Renal pelvis (tissue), 4 donors: ENCODE measurements around the gene POLD1. TPM values are rescaled to one million over a fixed set of nuclear protein-coding genes. Genes with fewer than 3 reads are reported as not detected.
A peak's percentile ranks its signal among the peaks of the same experiment; 100 is the strongest.
"Not testable (repeated sequence)": the region's sequence is repeated elsewhere in the genome, so short reads cannot be mapped to it uniquely, and the experiment has no call there.

ENCODE experiments used
- DNase-seq: peaks from one replicate; pipeline ENCODE4 v3.0.0-alpha.2; 2013
- polyA plus RNA-seq, 3 donors: library from polyadenylated mRNA; unstranded; fragments of 120-200 nt; gene quantifications; one replicate each; pipeline ENCODE4 v1.2.1, GENCODE V29; 2013; ENCODE audit not compliant: insufficient read length in 3 of 3

POLD1 gene
- polyA plus RNA-seq, 3 donors = 28.6 to 40.0 (median 37.3) TPM

DNA sequence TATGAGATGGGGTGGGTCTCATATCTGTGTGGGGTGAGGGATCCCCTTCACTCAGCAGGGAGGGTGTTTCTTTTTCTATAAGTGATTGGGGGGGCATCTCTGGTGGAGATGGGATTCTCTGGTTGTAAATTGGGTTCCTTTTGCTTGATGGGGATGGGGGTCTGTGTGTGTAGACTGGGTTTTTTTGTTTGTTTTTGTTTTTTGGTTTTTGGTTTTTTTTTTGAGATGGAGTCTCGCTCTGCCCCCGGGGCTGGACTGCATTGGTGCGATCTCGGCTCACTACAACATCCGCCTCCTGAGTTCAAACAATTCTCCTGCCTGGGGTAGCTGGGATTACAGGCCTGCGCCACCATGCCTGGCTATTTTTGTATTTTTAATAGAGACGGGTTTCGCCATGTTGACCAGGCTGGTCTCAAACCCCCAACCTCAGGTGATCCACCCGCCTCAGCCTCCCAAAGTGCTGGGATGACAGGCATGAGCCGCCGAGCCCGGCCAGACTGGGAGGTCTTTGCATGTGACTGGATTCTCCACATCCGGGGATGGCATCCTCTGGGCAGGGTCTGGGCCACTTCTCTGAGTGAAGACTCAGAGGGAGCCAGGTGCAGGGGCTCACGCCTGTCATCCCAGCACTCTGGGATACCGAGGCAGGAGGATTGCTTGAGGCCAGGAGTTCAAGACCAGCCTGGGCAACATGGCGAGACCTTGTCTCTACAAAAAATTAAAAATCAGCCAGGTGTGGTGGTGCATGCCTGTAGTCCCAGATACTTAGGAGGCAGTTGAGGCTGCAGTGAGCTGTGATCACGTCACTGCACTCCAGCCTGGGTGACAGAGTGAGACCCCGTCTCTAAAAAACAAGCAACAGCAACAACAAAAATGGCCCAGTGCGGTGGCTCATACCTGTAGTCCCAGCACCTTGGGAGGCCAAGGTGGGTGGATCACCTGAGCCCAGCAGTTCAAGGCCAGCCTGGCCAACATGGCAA lies 49.3 kb downstream of the POLD1 start:
- DNase-seq = no peak

DNA sequence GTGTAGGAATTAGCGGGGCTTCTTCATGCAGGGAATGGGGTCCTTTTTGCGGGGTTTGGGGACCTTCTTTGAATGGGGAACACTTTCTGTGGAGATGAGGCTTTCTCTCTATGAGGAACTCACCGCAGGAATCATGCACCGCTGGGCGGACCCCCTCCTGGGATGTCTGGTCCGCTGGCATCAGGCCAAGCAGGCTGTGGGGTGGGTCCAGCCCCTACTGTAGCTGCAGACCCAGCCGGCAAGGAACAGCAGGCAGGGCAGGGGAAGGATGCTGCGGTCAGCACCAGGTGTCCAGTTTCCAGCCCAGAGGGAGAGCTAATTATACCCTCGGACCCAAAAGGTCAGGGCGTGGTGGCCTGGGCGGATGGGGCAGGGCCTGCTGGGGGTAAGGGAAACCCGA lies 50.4 kb downstream of the POLD1 start:
- DNase-seq = no peak

DNA sequence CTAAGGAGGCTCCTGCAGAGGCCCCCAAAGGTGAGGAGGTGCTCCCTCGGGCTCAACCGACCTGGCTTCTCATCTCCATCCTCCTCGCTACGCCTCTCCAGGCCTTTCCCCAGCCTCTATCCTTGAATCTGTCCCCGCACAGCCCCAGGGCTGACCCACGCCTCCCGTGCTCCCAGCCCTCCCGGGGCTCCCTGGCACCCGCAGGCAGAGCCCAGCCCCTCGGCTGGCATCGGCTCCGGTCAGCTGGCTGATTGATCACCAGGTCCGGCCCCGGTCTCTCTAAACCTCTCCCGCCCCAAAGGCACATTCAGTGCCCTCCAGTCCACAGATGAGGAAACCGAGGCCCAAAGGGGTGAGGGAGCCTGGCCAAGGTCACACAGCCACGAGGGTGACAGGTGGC lies 51.1 kb downstream of the POLD1 start:
- no peak for DNase-seq

DNA sequence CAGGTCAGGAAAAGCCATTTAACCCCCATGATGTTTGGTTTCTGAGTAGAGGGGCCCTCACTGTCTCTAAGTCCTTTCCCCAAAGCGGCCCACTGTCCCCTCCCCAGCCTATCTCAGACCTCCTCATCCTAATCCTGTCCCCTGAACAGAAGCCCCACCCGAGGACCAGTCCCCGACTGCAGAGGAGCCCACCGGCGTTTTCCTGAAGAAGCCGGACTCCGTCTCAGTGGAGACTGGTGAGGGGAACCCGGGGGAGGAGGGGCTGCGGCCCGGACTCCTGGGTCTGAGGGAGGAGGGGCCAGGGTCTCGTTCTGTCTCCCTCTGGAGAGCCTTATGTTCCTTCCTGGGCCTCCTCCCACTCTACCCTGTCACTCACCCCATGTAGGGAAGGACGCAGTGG lies 51.5 kb downstream of the POLD1 start:
- DNase-seq = no peak

DNA sequence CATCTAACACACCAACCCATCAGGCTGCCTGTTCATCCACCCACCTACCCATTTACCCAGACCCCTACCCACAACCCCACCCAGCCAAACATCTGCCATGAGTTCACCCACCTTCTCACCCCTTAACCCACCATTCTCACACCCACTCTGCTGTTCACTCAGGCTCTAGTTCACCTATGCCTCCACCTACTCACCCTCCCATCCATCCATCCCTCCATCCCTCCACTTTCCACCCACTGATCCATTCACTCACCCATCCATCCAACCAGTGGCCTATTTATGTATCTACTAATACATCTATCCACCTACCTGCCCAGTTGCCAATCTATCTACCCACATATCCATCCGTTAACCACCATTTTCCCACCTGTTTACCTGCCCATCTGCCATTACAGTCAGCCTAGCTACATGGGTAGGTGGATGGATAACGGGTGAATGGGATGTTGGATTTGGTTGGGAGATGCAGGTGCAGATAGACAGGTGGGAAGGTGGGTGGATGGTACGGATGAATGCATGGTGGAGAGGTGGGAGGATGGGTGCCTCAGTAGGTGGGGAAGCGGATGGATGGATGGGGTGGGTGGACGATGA lies 53.8 kb downstream of the POLD1 start:
- DNase-seq = no peak

DNA sequence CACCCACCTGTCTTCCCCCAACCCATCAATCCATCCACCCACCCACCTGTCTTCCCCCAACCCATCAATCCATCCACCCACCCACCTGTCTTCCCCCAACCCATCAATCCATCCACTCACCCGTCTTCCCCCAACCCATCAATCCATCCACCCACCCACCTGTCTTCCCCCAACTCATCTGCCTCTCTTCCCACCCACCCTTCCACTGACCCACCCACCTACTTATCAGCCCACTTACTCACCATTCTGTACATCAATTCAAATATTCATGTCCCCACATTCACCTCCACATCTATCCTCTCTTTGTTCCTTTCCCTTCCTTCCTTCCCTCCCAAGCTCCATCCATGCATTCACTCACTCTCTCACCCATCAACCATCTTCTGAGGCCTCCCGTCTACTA lies 55.0 kb downstream of the POLD1 start:
- DNase-seq = not testable (repeated sequence)

DNA sequence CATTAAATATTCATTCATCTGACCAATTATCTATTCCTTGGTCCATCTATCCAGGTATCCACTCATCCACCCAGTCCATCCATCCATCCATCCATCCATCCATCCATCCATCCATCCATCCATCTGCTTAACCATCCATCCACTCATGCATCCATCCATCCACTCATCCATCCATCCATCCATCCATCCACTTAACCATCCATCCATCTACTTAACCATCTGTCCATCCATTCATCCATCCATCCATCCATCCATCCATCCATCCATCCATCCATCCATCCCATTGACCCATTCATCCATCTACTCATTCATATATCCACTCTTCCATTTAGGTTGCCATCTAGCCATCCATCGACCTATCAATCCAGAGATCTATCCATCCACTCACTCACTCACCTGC lies 59.9 kb downstream of the POLD1 start:
- DNase-seq = no peak

DNA sequence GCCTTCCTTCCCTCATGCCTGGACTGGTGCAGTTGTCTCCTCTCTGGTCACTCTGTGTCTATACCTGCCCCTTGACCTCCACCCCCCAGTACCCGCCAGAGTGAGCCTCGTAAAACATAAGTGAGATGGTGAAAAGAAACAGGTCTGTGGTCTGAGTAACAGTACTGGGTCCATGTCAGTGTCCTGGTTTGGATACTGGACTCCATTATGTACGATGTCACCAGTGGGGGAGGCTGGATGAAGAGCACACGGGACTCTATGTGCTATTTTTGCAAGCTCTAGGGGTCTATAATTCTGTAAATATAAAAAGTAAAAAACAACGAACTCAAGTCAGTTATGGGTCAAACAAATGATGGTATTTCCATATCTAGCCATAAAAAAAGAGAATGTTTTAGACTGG lies 62.9 kb downstream of the POLD1 start:
- DNase-seq = no peak

DNA sequence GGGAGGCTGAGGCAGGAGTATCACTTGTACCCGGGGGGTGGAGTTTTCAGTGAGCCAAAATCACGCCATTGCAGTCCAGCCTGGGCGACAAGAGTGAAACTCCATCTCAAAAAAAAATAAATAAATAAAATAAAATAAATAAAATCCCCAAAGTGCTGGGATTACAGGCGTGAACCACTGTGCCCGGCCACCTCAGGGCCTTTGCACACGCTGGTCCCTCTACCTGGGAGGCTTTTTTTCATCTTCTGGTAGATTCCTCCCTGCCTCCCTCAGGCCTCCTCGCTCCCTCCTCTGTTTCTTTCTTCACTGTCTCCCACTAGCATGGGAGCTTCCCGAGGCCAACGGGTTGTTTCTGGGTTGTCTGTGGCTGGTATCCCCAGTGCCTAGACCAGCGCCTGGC lies 63.6 kb downstream of the POLD1 start:
- DNase-seq = no peak

DNA sequence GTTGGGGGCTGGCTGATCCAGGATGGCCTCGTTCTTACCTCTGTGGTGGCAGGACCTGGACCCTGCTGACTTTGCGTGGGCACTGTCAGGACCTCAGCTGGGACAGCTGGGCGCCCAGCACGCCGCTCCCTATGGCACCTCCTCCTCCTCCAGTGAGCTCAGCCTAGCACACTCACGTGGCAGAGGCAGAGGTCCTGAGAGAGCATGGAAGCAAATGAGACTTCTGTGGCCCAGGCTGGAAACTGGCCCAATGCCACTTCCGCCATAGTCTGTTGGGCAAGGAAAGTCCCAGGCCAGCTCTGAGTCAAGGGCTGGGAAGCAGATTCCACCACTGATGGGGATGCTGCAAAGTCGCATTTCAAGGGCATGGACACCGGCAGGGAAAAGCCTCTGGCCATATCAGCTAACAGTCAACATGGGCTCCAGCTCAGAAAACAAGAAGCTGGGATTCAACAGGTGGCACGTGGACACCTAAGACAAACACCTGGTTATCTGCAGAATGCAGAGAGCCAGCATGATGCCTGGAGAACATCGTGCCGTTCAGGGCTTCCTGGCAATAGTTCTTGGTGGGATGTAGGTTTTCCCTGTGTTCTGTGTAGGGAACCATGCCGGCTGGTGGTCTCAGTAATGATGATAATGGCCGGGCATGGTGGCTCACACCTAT lies 65.2 kb downstream of the POLD1 start:
- no peak for DNase-seq

DNA sequence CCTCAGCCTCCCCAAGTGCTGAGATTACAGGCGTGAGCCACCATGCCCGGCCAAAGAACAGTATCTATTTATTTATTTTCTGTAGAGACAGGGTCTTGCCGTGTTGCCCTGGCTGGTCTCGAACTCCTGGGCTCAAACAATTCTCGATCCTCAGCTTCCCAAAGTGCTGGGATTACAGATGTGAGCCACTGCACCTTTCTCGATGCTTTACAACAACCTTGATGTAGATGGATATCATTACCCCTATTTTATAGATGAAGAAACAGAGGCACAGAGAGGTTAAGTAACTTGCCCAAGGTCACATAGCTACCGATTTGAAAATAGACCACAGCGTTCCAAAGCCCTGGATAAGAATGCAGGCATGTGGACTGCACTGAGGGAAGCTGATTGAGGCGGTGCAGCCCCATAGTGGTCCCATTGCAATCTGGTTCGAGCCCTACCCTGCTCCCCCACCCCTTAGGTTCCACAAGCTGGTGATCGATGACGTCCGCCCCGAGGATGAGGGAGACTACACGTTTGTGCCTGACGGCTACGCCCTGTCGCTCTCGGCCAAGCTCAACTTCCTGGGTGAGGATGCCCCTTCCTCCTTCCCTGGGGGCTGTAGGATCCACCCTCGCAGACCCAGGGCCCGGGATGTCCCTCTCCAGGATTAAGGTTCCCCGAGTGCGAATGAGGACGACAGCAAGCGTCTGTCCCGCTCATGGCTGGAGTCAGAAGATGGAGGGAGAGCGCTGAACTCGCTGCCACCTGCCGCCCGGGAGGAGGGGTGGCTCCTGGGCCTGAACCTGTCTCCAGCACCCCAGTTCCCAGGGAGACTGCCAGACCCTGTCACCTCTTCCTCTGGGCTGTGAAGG lies 66.4 kb downstream of the POLD1 start:
- DNase-seq = no peak

DNA sequence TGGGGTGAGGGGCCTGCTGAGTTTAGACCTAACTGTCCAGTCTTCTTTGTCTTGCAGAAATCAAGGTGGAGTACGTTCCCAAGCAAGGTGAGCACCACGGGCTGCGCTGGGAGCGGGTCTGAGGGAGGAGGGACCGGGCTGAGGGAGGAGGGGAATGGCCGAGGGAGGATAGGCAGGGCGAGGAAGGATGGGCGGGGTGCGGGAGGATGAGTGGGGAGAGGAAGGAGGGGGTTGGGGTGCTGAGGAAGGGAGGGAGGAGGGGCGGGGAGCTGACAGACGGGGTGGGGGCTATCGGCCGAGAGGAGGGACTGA lies 67.0 kb downstream of the POLD1 start:
- DNase-seq = no peak

DNA sequence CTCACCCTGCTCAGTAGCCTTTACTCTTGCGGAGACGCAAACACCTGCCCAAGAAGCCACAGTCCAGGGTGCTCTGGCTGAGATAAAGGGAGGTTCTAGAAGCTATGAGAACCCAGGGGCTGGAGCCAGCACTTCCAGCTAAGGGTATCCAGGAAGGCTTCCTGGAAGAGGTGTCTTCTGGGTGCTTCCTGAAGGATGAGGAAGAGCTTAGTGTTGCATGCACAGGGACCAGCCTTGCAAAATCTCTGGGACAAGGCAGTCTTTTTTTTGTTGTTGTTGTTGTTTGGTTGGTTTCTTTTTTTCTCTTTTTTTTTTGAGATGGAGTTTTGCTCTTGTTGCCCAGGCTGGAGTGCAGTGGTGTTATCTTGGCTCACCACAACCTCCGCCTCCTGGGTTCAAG lies 69.1 kb downstream of the POLD1 start:
- no peak for DNase-seq

DNA sequence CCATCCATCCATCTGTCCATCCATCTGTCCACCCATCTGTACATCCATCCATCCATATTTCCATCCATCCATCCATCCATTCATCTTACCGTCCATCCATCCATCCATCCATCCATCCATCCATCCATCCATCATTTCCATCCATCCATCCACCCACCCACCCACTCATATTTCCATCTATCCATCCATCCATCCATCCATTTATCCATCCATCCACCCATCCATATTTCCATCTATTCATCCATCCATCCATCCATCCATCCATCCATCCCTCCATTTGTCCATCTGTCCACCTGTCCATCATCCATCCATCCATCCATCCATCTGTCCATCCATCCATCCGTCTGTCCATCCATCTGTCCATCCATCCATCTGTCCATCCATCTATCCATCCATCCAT lies 71.8 kb downstream of the POLD1 start:
- DNase-seq = no peak

DNA sequence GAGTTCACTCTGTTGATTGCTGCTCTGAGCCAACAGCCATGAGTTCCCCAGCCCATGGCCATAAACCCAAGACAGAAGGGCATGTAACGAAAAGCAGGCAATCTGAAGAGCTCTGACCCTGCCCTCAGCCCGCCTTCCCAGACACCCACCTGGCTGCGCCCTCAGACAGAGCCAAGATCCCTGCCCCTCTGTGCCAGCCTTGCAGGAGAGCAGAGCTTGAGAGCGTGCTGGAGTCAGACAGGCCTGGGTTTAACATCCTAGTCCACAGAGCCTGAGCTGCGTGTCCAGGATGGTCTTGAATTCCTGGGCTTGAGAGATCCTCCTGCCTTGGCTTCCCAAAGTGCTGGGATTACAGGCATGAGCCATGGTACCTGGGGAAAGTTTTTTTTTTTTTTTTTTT lies 73.2 kb downstream of the POLD1 start:
- DNase-seq = no peak

DNA sequence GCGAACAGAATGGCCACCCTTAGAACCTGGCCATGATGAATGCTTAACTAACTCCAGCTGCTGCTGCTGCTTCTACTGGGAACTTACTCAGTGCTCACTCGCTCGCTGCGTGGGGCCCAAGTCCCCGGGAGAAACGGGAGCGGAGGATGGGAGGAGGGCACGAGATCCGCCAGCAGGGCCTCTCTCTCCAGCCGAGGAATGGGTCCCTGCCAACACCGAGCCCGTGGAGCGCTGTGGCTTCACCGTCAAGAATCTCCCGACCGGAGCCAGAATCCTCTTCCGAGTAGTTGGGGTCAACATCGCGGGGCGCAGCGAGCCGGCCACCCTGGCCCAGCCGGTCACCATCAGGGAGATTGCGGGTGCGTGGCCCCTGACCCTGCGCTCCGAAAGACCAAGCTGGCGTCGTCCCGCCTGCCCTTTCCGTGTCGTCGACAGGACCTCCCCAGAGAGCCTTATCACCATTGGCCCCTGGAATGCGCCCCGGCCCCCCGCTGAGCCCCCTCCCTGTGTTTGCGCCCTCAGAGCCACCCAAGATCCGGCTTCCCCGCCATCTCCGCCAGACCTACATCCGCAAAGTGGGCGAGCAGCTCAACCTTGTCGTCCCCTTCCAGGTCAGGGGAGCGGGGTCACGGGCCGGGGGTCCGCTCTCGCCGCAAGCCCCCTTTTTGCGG lies 74.4 kb downstream of the POLD1 start:
- DNase-seq = no peak

DNA sequence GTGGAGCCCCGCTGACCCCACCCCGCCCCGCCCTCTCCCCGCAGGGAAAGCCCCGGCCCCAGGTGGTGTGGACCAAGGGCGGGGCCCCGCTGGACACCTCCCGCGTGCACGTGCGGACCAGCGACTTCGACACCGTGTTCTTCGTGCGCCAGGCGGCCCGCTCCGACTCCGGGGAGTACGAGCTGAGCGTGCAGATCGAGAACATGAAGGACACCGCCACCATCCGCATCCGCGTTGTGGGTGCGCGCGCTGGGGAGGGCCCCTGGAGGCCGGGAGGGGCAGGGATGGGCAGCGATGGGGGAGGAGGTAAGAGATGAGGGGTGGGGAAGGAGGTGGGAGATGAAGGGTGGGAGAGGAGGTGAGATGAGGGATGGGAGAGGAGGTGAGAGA lies 74.9 kb downstream of the POLD1 start:
- no peak for DNase-seq

DNA sequence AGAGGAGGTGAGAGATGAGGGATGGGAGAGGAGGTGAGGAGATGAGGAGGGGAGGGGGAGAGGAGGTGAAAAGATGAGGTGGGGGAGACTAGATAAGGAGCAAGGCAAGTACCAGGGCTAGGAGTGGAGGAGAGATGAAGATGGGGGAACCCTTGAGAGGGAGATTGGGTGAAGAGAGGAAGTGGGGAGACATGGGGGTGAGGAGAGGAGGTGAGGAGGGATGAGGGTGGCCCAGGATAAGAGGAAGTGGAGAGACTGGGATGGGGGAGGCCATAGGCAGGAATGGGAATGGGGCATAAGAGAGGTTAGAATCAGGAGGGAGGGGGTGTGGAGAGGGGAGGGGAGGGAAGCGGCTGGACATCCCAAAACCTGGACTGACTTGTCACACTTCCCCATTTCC lies 75.5 kb downstream of the POLD1 start:
- no peak for DNase-seq

DNA sequence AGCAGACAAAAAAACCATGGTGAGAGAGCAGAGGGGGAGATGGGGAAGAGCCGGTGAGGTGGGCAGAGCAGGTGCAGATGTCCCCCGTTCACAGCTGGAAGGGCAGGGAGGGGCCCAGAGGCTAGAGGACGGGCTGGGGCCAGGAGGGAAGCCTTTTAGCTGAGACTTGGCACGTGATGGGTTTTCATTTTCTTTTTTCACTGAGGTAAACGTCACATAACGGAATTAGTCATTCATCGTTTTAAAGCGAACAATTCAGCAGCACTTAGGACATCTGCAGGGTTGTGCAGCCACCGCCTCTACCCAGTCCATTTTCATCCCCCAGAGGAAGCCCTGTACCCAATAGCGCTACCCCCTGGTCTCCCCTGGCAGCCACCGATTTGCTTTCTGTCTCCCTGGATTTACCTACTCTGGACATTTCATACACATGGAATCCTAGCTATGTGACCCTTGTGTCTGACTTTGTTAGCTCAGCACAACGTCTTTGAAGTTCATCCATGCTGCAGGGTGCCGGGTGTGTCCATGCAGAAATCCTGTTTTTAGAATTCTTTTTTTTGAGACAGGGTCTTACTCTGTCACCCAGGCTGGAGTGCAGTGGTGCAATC lies 76.1 kb downstream of the POLD1 start:
- DNase-seq = peak; percentile 56

DNA sequence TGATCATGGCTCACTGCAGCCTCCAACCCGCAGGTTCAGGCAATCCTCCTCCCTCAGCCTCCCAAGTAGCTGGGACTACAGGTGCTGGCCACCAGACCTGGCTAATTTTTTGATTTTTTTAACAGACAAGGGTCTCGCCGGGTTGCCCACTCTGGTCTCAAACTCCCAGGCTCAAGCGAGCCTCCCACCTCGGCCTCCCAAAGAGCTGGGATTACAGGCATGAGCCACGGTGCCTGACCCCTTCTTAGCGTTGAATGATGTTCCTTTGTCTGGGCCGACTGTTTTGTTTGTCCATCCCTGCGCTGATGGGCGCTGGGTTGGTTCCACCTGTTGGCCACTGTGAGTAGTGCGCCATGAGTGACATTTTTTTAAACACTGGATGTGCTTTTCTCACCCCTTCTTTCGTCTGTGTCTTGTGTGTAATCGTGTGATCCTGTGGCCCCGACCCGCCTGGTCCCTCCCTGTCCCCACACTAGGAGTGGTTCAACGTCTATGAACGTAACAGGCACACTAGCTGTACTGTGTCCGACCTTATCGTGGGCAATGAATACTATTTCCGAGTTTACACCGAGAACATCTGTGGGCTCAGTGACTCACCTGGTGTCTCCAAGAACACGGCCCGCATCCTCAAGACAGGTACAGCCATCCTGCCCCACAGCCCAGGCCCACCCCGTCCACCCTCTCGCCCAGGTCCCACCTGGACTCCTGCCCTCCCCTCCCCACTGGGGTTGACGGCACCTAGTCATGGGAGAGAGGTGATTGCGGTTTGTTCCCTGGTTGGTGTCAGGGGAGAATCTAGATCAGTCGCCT lies 77.1 kb downstream of the POLD1 start:
- peak; percentile 57 for DNase-seq
